Stomach (tissue), 9 donors: ENCODE results near the gene DNASE1L3. TPM values are rescaled to one million over a fixed set of nuclear protein-coding genes. Genes with fewer than 3 reads are reported as not detected.

Source experiments
- DNase-seq, 2 donors: peaks; one replicate each; pipeline versions ENCODE4 v3.0.0 to v3.0.0-alpha.2; 2013 to 2019
- H3K27ac ChIP-seq, 5 donors: fragments of 200-600 bp in 4 of 5; sonication (generic) in 4 of 5; one replicate each; pipeline ENCODE4 v1.5.1; 2013 to 2019; ENCODE audit warnings: mild to moderate bottlenecking in 1 of 5, moderate library complexity in 1 of 5
- H3K27me3 ChIP-seq, 3 donors: fragments of 200-600 bp; sonication (generic); one replicate each; pipeline ENCODE4 v1.5.1; 2017 to 2019; ENCODE audit warnings: mixed run types in 1 of 3
- H3K36me3 ChIP-seq, 4 donors: fragments of 200-600 bp; sonication (generic); 1 replicate in 3 of 4; 2 replicates in 1 of 4; pipeline ENCODE4 v1.5.1; 2016 to 2019
- H3K4me1 ChIP-seq, 4 donors: fragments of 200-600 bp; sonication (generic); one replicate each; pipeline ENCODE4 v1.5.1; 2016 to 2019
- H3K4me3 ChIP-seq, 4 donors: fragments of 200-600 bp; sonication (generic) in 3 of 4; one replicate each; pipeline ENCODE4 v1.5.1; 2016 to 2019; ENCODE audit warnings: mild to moderate bottlenecking in 1 of 4
- H3K9me3 ChIP-seq, 4 donors: fragments of 200-600 bp; sonication (generic); one replicate each; pipeline ENCODE4 v1.5.1; 2016 to 2019
- EP300 ChIP-seq: sonication (generic); formaldehyde crosslinking; IDR thresholded peaks from one replicate; pipeline ENCODE4 v1.6.1; 2017; ENCODE audit warnings: antibody characterized with exemption
- POLR2A ChIP-seq, 4 donors: fragments of 450-650 bp; IDR thresholded peaks; one replicate each; pipeline ENCODE4 v1.6.1; 2016; ENCODE audit warnings: antibody characterized with exemption in 4 of 4, control low read depth in 2 of 4, mild to moderate bottlenecking in 1 of 4, moderate library complexity in 1 of 4
- POLR2AphosphoS5 ChIP-seq, 3 donors: sonication (generic); formaldehyde crosslinking; IDR thresholded peaks; one replicate each; pipeline ENCODE4 v1.6.1; 2016; ENCODE audit warnings: antibody characterized with exemption in 3 of 3
- WGBS, 5 donors: extraction: QIAGEN DNeasy Blood & Tissue Kit in 3 of 5; methylation state at CpG; one replicate each; pipeline versions ENCODE4 v1.1.5 to v1.1.7; 2013 to 2018; 5-methylcytosine and 5-hydroxymethylcytosine counted together
- intact Hi-C: fragments of 100-400 bp; cut with DNase I; formaldehyde crosslinking; loops from one replicate; pipeline ENCODE4 v1.15.1; 2023; ENCODE audit warnings: low total_unique reads
- polyA plus RNA-seq, 3 donors: library from polyadenylated mRNA; stranded (reverse); fragments of 200-250 nt; gene quantifications; one replicate each; pipeline ENCODE4 v1.2.3, GENCODE V29; 2013
- total RNA-seq, 5 donors: library from RNA; depleted of rRNA; stranded (reverse); fragments of >200 nt; gene quantifications; one replicate each; pipeline versions ENCODE4 v1.1.0 to v1.2.3, GENCODE V29; 2014 to 2016
- TF ChIP-seq, protein P1 (sequence below), 7 experiments: fragments of 450-650 bp in 4 of 7; fragments of 200-600 bp in 3 of 7; sonication (generic) in 3 of 7; IDR thresholded peaks; one replicate each; pipeline ENCODE4 v1.5.1; 2016 to 2019; ENCODE audit warnings: antibody characterized with exemption in 7 of 7, control low read depth in 2 of 7, mild to moderate bottlenecking in 1 of 7
- donor health status: healthy with polysubstance abuse.
- donor health status: Bipolar disorder and iron deficiency.
- donor health status: healthy.

DNASE1L3 gene
- total and polyA plus RNA-seq, 8 donors = 0.43 to 10.4 (median 3.1) TPM; not detected in 2

DNA sequence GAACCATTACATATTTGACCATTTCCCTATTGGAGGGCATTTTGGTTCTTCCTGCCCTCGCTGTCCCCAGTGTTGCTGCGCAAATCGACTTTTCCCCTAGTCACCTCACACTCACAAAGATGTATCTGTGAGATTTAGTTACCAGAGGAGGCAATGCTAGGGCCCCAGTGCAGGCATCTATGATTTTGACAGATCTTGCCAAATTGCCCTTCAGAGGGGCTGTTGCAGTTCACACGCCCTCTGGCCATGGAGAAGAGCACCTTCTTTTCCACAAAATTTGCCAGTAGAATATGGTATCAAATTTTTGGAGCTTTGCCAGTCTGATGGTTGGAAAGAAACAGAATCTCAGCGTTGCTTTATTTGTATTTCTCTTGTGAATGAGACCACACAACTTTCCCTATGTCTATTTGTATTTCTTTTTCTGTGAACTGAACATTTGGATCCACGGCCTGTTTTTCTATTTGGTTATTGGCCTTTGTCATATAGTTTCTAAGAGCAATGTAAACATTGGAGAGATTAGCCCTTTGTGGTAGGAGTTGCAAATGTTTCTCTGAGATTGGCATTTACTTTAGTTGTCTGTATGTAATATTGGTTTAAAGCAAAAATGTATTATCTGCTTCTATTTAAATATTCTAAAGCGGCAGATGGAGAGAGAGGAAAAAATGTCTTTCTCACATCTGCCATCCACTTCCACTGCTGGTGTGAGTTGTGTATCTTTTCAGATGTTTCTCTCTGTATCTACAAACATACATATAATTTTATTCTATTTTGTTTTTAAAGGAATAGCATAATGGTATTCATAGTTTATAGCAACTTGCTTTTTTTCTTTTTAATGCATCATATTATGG lies 66.1 kb downstream of the DNASE1L3 start:
- Histone ChIP-seq H3K4me1 (peaks cover 8 to 28% (median 20%) of the 10 kb centered on the region in 4 donors), H3K36me3 (peaks cover 63 to 100% (median 94%) of the 10 kb centered on the region in 4 donors), H3K27ac (peak overlapping the region in 3 of 5 donors; percentile 1 to 16 (median 7)), H3K4me3 (no peak overlapping the region), H3K27me3 (no peaks in the 10 kb centered on the region), H3K9me3 (no peaks in the 10 kb centered on the region)
- TF ChIP-seq POLR2AphosphoS5 (IDR thresholded peaks at IDR 0.05) = no peak
- no peak for TF ChIP-seq POLR2A (IDR thresholded peaks at IDR 0.05)
- TF ChIP-seq EP300 = no peak
- TF ChIP-seq, protein P1, sequence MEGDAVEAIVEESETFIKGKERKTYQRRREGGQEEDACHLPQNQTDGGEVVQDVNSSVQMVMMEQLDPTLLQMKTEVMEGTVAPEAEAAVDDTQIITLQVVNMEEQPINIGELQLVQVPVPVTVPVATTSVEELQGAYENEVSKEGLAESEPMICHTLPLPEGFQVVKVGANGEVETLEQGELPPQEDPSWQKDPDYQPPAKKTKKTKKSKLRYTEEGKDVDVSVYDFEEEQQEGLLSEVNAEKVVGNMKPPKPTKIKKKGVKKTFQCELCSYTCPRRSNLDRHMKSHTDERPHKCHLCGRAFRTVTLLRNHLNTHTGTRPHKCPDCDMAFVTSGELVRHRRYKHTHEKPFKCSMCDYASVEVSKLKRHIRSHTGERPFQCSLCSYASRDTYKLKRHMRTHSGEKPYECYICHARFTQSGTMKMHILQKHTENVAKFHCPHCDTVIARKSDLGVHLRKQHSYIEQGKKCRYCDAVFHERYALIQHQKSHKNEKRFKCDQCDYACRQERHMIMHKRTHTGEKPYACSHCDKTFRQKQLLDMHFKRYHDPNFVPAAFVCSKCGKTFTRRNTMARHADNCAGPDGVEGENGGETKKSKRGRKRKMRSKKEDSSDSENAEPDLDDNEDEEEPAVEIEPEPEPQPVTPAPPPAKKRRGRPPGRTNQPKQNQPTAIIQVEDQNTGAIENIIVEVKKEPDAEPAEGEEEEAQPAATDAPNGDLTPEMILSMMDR (IDR thresholded peaks at IDR 0.05) = no peak
- DNase-seq = no peak
- intact Hi-C loops = no loop called here
- WGBS, 5 donors = 60 to 70% (median 66%) methylated on average over 7 of the region's 7 CpGs

DNA sequence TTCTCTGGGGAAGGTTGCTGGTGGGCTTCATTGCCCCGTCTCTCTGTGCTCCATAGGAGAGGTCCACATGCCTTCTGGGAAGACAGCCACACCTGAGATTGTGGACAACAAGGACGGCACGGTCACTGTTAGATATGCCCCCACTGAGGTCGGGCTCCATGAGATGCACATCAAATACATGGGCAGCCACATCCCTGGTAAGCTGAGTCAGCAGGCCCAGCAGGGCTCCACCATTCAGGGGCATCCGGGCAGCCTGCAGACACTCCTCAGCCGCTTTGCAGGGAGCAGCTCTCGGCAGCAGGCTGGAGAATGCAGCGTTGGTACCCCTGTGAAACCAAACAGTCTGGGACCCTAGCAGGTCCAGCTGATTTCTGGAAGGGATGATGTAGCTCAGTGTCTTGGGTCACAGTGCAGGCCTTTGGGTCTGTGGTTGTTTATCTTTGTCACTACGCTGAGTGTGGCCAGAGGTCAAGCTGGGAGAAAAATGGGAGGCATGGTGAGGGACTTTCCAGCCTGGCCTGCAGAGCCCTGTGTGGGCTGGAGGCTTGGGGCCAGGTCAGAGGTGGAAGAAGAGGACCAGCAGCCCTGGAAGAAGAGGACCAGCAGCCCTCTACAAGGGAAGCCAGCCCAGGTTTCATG lies 67.2 kb downstream of the DNASE1L3 start:
- WGBS, 5 donors = 65 to 81% (median 74%) methylated on average over 4 to 9 of the region's 9 CpGs
- peaks cover 8 to 34% (median 20%) of the 10 kb centered on the region in 4 donors for H3K4me1 ChIP-seq
- H3K27me3 ChIP-seq = no peaks in the 10 kb centered on the region
- peak overlapping the region in 1 of 5 donors; percentile 1 for H3K27ac ChIP-seq
- no peaks in the 10 kb centered on the region for H3K9me3 ChIP-seq
- intact Hi-C loops = no loop called here
- TF ChIP-seq, protein P1 (IDR thresholded peaks at IDR 0.05) = no peak
- TF ChIP-seq POLR2A (IDR thresholded peaks at IDR 0.05) (no peak), EP300 (no peak), POLR2AphosphoS5 (IDR thresholded peaks at IDR 0.05) (no peak)
- DNase-seq = no peak
- no peak overlapping the region for H3K4me3 ChIP-seq
- H3K36me3 ChIP-seq = peaks cover 65 to 100% (median 94%) of the 10 kb centered on the region in 4 donors

Other genes with a start within 250 kb of the DNASE1L3 start
- gene FLNB, start 202.6 kb downstream of the DNASE1L3 start, total RNA-seq = 100 to 1,000 TPM in 3 of 5 donors, 10 to 100 TPM in 2; 51.3 to 204 (median 112) TPM
- 10 to 100 TPM; 38.2 to 76.2 (median 45.1) TPM for gene FLNB, start 202.6 kb downstream of the DNASE1L3 start, polyA plus RNA-seq
- gene ABHD6, start 26.8 kb upstream of the DNASE1L3 start, total RNA-seq = 10 to 100 TPM in 3 of 5 donors, 1 to 10 TPM in 2; 5.8 to 22.8 (median 12.2) TPM
- 1 to 10 TPM; 4.3 to 6.2 (median 4.6) TPM for gene ABHD6, start 26.8 kb upstream of the DNASE1L3 start, polyA plus RNA-seq
- gene RPP14, start 95.3 kb upstream of the DNASE1L3 start, total RNA-seq = 10 to 100 TPM in 3 of 5 donors, 1 to 10 TPM in 2; 4.1 to 23.5 (median 11.6) TPM
- 10 to 100 TPM in 1 of 3 donors, 1 to 10 TPM in 2; 7.4 to 10.1 (median 9.7) TPM for gene RPP14, start 95.3 kb upstream of the DNASE1L3 start, polyA plus RNA-seq
- 10 to 100 TPM in 2 of 5 donors, 1 to 10 TPM in 1, not detected in 2; 7.0 to 57.6 (median 28.1) TPM for gene HTD2, start 95.5 kb upstream of the DNASE1L3 start, total RNA-seq
- 1 to 10 TPM; 3.1 to 7.0 (median 6.0) TPM for gene HTD2, start 95.5 kb upstream of the DNASE1L3 start, polyA plus RNA-seq
- gene PXK, start 121.9 kb upstream of the DNASE1L3 start, total RNA-seq = 10 to 100 TPM; 16.7 to 54.0 (median 38.8) TPM
- gene PXK, start 121.9 kb upstream of the DNASE1L3 start, polyA plus RNA-seq = 10 to 100 TPM in 2 of 3 donors, 1 to 10 TPM in 1; 8.3 to 26.1 (median 14.5) TPM
- 100 to 1,000 TPM in 3 of 5 donors, 10 to 100 TPM in 2; 24.5 to 246 (median 109) TPM for gene PDHB, start 222.9 kb upstream of the DNASE1L3 start, total RNA-seq
- gene PDHB, start 222.9 kb upstream of the DNASE1L3 start, polyA plus RNA-seq = 10 to 100 TPM; 70.6 to 88.7 (median 81.3) TPM